GM18511 (cell line): ENCODE measurements around the gene NCKAP5.
A peak's percentile ranks its signal among the peaks of the same experiment; 100 is the strongest.
"Not testable (repeated sequence)": the region's sequence is repeated elsewhere in the genome, so short reads cannot be mapped to it uniquely, and the experiment has no call there.

Source experiments
- ATAC-seq: cut with Tn5 transposase; IDR thresholded peaks from one replicate; pipeline ENCODE4 v1.9.1; 2021; ENCODE audit warnings: mild to moderate bottlenecking, moderate library complexity; ENCODE audit not compliant: unreplicated experiment

The NCKAP5 gene

GRCh38 chr2:132701810-132702209, 866.5 kb downstream of the NCKAP5 start:
- ATAC-seq, result no peak

GRCh38 chr2:132699802-132700201, 868.5 kb downstream of the NCKAP5 start:
- ATAC-seq, result not testable (repeated sequence)

- ATAC-seq, result peak; percentile 52
These were observed 869.9 kb downstream of the NCKAP5 start for GRCh38 chr2:132698347-132698746.

GRCh38 chr2:132697556-132698205, 870.6 kb downstream of the NCKAP5 start:
- ATAC-seq, result no peak

- no peak for ATAC-seq
These were observed 875.4 kb downstream of the NCKAP5 start for GRCh38 chr2:132692816-132693215.

GRCh38 chr2:132691556-132691955, 876.7 kb downstream of the NCKAP5 start:
- ATAC-seq, result no peak

- no peak for ATAC-seq
These were observed 877.5 kb downstream of the NCKAP5 start for GRCh38 chr2:132690664-132691303.

- ATAC-seq, result no peak
These were observed 886.5 kb downstream of the NCKAP5 start for GRCh38 chr2:132681766-132682165.

- no peak for ATAC-seq
These were observed 887.7 kb downstream of the NCKAP5 start for GRCh38 chr2:132680544-132680943.

- ATAC-seq, result no peak
These were observed 889.8 kb downstream of the NCKAP5 start for GRCh38 chr2:132678483-132678882.

- ATAC-seq, result no peak
These were observed 890.6 kb downstream of the NCKAP5 start for GRCh38 chr2:132677661-132678060.

GRCh38 chr2:132676999-132677398, 891.3 kb downstream of the NCKAP5 start:
- no peak for ATAC-seq

GRCh38 chr2:132671151-132671835, 897.0 kb downstream of the NCKAP5 start:
- no peak for ATAC-seq

GRCh38 chr2:132670496-132671150, 897.6 kb downstream of the NCKAP5 start:
- no peak for ATAC-seq

GRCh38 chr2:132669908-132670495, 898.3 kb downstream of the NCKAP5 start, which contains the start of gene LYPD1:
LYPD1 (minus strand) TSS chr2:132670205; CDS start chr2:132669932, 273 bp downstream.
- ATAC-seq, result no peak

GRCh38 chr2:132668987-132669907, 899.0 kb downstream of the NCKAP5 start:
- no peak for ATAC-seq

- no peak for ATAC-seq
These were observed 900.0 kb downstream of the NCKAP5 start for GRCh38 chr2:132668189-132668823.

GRCh38 chr2:132667706-132668105, 900.6 kb downstream of the NCKAP5 start:
- no peak for ATAC-seq

- no peak for ATAC-seq
These were observed 902.7 kb downstream of the NCKAP5 start for GRCh38 chr2:132665401-132666140.
